GM18499 (cell line): ENCODE measurements around the gene NAPSA.
"Not testable (repeated sequence)": the region's sequence is repeated elsewhere in the genome, so short reads cannot be mapped to it uniquely, and the experiment has no call there.

ENCODE experiments used
- ATAC-seq: cut with Tn5 transposase; IDR thresholded peaks from one replicate; pipeline ENCODE4 v1.9.1; 2021; ENCODE audit warnings: moderate number of reproducible peaks; ENCODE audit not compliant: insufficient read depth, unreplicated experiment

The NAPSA gene

GRCh38 chr19:50365434-50366306 is at the start of gene NAPSA:
NAPSA (minus strand) TSS chr19:50365639; CDS start chr19:50365621, 18 bp downstream.
- no peak for ATAC-seq

DNA sequence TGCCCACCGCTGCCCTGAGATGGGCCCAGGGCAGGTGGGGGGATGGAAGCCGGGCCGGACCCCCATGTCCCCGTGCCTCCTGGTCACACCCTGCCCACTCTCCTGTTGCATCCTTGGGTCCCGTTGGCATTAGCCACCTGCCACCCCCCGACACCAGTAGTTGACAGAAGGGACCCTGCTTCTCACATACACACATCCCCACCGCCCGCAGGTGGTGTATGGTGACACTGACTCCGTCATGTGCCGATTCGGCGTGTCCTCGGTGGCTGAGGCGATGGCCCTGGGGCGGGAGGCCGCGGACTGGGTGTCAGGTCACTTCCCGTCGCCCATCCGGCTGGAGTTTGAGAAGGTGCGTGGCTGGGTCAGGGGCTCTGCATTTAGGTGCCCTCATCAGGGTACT is 48.1 kb upstream of the NAPSA start:
- no peak for ATAC-seq

DNA sequence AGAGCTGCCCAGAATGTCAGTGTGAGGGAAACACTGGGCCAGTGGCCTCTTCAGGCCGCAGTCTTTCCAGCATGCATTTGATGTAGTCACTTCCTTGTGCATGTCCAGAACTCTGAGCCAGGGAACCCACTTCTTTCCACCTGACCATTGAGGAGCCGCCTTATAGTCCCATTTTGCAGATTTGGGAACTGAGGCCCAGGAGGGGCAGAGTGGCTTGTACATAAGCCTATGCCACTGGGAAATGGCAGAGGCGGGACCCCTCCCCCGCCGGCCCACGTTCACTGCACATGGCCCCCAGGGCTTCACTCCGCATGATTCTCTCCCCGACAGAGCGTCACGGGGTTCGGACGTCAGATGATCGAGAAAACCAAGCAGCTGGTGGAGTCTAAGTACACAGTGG is 47.7 kb upstream of the NAPSA start:
- ATAC-seq = no peak

DNA sequence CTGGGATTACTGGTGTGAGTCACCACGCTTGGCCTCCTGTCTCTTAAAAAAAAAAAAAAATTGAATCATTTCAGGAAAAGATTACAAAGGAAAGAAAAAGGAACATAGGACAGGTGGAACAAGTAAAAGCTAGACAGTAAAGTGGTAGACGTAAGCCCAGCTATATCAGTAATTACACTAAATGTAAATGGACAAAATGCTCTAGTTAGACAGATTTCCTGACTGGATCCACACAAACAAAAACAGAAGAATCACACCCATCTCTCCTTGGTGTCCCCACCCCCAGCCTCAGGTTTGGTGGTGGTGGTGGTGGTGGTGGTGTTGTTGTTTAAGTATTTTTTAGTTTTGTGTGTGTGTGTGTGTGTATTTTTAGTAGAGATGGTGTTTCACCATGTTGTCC is 47.0 kb upstream of the NAPSA start:
- no peak for ATAC-seq

DNA sequence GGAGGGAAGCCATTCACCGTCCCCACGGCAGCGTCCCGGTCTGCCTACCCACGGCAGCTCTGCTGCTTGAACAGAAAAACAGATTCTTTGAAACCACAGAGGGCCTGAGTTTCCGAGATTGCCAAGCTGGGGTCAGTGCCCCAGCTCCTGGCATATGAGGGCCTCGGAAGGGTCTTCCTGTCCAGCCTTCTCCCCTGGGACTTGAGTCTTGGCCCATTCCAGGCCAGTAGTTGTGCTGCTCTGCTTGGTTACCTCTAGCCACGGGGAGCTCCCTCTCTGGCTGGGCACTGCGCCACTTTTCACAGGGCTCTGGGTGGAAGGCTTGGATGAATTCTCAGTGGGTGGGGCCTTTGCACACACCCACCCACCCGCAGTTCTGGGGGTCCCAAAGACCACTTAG is 44.7 kb upstream of the NAPSA start:
- ATAC-seq = no peak

GRCh38 chr19:50409347-50409746 is 43.9 kb upstream of the NAPSA start:
- ATAC-seq = no peak

DNA sequence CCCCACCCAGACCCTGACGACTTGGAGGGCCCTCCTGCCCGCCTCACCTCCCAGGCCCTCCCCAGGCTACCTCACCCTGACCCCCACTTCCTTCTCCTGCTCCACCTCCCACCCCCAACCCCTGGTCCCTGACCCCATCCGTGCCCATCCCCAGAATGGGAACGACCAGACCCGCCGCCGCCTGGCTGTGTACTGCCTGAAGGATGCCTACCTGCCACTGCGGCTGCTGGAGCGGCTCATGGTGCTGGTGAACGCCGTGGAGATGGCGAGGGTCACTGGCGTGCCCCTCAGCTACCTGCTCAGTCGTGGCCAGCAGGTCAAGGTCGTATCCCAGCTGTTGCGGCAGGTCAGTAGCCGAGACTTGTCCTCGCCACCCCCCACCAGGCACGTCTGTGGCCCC is 41.4 kb upstream of the NAPSA start:
- no peak for ATAC-seq

DNA sequence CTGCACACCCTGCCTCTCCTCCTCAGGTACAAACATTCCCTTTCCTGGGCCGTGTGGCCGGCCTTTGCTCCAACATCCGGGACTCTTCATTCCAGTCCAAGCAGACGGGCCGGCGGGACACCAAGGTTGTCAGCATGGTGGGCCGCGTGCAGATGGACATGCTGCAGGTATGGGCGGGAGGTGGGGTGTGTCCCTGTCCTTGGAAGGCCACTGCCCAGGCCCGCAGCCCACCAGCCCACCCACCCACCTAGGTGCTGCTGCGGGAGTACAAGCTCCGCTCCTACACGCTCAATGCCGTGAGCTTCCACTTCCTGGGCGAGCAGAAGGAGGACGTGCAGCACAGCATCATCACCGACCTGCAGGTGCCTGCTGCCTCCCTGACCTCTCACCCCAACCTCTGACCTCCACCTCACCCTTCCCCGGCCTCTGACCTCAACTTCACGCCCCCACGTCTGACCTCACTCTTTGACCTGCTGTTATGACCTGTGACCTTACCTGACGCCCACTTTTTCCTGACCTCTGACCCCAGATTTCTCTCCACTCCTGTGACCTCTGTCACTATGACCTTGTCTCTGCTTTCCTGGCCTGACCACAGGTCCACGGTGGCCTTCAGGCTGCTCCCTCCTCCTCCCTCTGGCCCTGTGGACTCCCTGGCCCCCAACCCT is 40.8 kb upstream of the NAPSA start:
- ATAC-seq = no peak

DNA sequence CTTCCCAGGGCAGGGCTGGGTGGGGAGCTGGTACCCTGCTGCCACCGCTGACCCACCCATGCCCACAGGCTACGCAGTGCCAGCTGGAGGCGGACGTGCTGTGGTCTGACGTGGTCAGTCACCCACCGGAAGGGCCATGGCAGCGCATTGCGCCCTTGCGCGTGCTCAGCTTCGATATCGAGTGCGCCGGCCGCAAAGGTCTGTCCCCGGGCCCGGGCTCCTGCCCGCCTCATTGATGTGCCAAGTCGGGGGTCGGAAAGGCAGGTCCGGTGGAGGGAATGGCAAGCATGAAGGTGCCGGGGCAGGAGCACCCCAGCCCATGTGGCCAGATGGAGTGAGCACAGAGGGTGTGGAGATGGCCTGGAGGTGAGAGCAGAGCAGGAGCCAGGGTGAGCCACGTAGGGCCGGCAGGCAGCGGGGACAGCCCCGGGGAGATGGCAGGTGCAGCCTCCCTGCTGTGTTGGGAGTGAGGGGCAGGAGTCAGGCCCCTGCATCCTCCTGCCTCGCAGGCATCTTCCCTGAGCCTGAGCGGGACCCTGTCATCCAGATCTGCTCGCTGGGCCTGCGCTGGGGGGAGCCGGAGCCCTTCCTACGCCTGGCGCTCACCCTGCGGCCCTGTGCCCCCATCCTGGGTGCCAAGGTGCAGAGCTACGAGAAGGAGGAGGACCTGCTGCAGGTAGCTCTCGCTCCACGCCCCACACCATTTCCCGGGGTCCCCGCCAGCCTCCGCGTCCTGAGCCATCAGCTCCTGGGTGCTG is 37.3 kb upstream of the NAPSA start:
- ATAC-seq = no peak

- no peak for ATAC-seq
Measured at GRCh38 chr19:50401605-50402450, 36.4 kb upstream of the NAPSA start.

GRCh38 chr19:50399368-50399745 is 33.9 kb upstream of the NAPSA start:
- no peak for ATAC-seq

- no peak for ATAC-seq
Measured at GRCh38 chr19:50398675-50399367, 33.4 kb upstream of the NAPSA start.

- no peak for ATAC-seq
Measured at GRCh38 chr19:50394017-50394416, 28.6 kb upstream of the NAPSA start.

DNA sequence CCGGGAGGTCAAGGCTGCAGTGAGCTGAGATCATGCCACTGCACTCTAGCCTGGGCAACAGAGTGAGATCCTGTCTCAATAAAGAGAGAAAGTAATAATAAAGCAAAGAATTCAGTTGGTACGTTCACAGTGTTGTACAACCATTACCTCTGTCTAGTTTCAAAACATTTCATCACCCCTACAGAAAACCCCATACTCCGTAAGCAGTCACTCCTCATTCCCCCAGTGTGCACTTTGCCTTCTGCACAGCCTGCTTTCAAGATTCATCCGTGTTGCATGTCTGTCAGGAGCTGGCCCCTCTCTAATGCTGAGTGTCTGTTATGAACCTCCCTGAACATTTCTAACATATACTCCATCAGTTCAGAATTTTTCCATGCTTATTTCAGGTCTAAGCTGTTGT is 28.1 kb upstream of the NAPSA start:
- no peak for ATAC-seq

- no peak for ATAC-seq
Measured at GRCh38 chr19:50392759-50393158, 27.3 kb upstream of the NAPSA start.

- not testable (repeated sequence) for ATAC-seq
Measured at GRCh38 chr19:50390952-50391351, 25.5 kb upstream of the NAPSA start.

DNA sequence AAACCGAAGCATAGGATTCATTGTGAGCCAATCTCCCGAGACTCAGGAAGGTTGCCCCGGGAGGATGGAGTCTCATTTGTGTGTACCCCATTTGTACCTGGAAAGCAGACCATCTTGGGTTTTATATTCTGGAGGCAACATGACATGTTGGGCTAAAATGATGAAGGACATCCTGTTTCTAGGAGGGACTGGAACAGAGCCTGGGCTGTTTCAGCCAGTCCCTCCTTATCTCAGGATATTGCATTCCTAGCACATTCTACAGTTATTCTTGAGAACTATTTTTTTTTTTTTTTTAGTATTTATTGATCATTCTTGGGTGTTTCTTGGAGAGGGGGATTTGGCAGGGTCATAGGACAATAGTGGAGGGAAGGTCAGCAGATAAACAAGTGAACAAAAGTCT is 24.9 kb upstream of the NAPSA start:
- ATAC-seq = not testable (repeated sequence)

- no peak for ATAC-seq
Measured at GRCh38 chr19:50387868-50388245, 22.4 kb upstream of the NAPSA start.

DNA sequence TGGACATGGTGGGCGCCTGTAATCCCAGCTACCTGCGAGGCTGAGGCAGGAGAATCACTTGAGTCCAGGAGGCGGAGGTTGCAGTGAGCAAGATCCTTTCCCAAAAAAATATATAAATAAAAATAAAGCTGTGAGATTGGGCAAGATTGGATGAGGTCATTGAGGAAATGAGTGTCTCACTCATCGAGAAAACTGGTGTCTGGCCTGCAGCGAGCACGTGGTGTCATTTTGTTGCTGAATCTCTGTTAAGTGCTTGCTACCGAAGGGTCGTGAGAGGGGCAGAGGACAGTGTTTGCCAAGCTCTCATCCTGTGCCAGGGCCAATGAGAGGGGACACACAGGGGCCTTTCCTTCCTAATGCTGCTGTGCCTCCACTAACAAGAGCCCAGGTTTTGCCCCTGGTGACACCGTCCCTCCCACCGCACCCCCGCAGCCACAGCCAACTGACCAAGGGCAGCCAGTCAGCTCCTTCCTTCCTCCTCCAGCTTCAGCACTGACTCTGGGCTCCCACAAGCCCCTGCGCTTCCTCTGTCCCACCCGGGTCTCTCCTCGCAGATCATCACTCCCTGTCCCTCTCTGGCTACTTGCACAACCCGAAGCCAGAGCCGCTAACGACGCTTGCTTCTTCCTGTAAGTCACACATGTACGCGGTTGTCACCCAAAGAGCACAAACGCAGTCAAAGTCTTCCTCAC is 21.9 kb upstream of the NAPSA start:
- ATAC-seq = no peak
